GM21786 (cell line): Measurements from ENCODE around the gene RPS6KC1.
"Not testable (repeated sequence)": the region's sequence is repeated elsewhere in the genome, so short reads cannot be mapped to it uniquely, and the experiment has no call there.

Source experiments
- ATAC-seq: cut with Tn5 transposase; IDR thresholded peaks from one replicate; pipeline ENCODE4 v1.9.1; 2021; ENCODE audit not compliant: unreplicated experiment

RPS6KC1 gene

DNA sequence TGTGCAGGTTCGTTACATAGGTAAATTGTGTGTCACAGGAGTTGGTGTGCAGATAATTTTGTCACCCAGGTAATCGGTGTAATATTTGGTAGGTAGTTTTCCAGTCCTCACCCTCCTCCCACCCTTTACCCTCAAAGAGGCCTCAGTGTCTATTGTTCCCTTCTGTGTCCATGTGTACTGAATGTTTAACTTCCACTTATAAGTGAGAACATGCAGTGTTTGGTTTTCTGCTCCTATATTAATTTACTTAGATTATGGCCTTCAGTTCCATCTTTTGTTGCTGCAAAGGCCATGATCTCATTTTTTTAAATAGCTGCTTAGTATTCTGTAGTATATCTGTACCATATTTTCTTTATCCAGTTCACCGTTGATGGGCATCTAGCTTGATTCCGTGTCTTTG lies 87.3 kb downstream of the RPS6KC1 start:
- no peak for ATAC-seq

DNA sequence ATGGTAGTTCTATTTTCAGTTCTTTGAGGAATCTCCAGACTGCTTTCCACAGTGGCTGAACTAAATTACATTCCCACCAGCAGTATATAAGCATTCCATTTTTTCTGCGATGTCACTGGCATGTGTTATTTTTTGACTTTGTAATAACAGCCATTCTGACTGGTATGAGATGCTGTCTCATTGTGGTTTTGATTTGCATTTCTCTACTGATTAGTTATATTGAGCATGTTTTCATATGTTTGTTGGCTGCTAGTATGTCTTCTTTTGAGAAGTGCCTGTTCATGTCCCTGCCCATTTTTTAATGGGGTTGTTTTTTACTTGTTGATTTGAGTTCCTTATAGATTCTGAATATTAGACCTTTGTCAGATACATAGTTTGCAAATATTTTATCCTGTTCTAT lies 87.9 kb downstream of the RPS6KC1 start:
- no peak for ATAC-seq

DNA sequence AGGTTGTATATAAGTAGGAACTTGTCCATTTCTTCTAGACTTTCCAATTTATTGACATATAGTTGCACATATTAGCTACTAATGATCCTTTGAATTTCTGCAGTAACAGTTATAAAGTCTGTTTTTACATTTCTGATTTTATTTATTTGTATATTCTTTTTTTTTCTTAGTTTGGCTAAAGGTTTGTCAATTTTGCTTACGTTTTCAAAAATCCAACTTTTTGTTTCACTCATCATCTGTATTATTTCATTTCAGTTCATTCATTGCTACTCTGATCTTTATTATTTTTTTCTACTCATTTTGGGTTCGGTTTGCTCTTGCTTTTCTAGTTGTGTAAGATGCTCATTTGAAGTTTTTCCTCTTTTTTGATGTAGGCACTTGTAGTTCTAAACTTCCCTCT lies 97.9 kb downstream of the RPS6KC1 start:
- no peak for ATAC-seq

DNA sequence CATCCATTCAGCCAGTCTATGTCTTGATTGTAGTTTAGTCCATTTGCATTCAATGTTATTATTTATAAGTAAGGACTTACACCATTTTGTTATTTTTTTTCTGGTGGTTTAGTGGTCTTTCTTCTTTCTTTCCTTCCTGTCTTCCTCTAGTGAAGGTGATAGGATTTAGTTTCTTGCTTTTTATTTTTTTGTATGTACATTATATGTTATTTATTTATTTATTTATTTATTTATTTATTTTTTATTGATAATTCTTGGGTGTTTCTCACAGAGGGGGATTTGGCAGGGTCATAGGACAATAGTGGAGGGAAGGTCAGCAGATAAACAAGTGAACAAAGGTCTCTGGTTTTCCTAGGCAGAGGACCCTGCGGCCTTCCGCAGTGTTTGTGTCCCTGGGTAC lies 99.0 kb downstream of the RPS6KC1 start:
- ATAC-seq, result not testable (repeated sequence)

DNA sequence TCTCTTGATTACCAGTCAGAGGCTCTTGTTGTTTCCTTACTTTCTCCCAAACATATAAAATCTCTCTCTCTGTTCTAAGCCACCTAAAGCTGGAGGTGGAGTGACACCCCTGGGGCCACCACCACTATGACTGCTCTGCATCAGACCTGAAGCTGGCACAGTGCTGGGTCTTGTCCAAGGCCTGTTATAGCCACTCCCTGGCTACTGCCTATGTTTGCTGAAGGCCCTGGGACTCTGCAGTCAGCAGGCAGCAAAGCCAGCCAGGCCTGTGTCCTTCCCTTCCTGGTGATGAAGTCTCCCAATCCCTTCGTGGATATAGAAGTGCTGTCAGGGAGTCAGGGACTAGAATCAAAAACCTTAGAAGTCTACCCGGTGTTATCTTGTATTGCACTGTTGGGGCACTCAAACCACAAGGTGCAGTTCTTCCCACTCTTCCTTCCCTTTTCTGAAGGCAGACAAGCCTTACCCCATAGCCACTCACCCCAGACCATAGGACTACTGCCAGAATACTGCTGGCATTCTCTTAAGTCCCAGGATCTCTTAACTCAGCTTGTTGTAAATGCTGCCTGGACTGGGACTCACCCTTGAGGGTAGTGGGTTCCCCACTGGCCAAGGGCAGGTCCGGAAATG lies 103.1 kb downstream of the RPS6KC1 start:
- ATAC-seq, result no peak

DNA sequence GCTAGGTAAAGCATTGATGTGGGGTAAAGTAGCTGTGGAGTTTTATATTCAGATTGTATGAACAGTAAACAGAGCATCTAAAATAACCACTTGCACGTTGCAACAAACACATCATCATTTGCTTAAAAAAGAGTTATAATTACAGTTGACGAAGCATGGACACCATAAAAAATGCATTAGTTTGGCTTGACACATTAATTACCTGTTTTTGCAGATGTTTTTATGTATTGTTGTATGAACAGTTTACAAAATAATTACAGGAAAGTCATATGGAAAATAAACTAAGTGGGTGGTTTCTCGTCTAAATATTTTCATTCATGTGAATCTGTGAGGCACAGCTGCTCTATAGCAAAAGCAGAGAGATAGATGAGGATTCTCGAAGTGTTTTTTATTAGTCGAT lies 108.3 kb downstream of the RPS6KC1 start:
- no peak for ATAC-seq

DNA sequence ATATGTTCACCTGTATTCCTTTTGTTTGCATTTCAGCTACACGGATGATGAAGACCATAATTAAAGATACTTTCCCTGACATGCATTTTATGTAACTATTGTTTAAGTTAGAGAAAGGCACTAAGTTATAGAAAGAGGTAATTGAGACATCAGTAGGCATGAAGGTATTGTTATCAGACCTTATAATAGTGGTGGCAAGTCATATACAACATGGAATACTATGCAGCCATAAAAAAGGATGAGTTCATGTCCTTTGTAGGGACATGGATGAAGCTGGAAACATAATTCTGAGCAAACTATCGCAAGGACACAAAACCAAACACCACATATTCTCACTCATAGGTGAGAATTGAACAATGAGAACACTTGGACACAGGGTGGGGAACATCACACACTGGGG lies 109.4 kb downstream of the RPS6KC1 start:
- ATAC-seq, result not testable (repeated sequence)

DNA sequence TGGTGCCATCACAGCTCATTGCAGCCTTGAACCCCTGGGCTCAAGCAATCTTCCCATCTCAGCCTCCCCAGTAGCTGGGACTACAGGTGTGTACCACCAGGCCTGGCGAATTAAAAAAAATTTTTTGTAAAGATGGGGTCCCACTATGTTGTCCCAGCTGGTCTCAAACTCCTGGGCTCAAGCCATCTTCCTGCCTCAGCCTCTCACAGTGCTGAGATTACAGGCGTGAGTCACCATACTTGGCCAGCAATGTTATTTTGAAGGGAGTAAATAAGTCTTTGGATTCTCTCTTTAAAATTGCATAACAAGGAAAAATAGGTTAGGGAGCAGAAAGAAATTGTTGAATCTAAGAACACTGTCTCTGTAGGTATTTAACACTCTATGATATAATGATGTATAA lies 111.3 kb downstream of the RPS6KC1 start:
- no peak for ATAC-seq

DNA sequence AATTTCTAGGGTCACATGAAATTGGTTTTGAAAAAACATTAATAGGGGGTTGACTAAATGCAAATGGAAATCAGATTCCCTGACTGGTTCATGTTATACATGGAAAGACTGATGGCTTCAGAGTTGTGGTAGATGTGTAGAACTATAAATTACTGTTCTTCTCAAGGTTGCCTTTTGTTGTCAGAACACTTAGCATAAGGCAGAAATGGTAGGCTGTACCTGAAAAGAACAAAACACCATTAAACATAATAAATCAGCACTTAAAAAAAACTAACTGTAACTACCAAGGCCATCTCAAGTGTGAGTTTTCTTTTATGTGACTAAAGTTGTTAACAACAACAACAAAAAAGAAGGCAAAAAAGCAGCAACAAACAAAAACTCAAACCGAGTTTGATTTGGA lies 111.8 kb downstream of the RPS6KC1 start:
- no peak for ATAC-seq

DNA sequence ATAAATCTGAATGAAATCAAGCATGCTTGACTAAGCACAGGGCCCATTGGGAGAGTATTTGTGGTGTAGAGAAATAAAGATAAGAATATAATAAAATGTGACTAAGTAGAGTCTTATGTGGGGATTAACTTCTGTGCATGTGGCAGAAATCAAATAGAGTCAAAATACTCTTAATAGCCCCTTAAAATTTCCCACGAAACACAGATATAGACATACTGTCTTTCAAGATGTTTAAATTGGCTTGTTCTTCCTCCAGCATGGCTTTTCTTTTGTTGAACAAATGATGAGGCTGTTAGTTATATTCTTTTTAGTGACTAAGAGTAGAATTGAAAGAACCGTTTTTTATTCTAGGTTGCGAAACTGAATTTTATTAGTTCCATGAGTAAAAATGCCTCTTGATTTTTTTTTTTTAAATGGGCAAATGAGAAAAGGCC lies 112.3 kb downstream of the RPS6KC1 start:
- no peak for ATAC-seq

DNA sequence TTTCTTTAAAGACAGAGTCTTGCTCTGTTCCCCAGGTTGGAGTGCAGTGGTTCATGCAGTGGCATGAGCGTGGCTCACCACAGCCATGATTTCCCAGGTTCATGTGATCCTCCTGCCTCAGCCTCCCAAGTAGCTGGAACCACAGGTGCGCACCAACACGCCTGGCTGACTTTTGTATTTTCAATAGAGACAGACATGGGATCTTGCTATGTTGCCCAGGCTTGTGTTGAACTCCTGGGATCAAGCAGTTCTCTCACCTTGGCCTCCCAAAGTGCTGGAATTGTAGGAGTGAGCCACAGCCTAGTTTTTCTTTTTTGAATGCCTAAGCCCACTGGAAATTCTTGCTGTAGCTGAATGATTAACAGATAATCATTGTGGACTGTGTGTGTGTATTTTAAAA lies 113.5 kb downstream of the RPS6KC1 start:
- no peak for ATAC-seq

DNA sequence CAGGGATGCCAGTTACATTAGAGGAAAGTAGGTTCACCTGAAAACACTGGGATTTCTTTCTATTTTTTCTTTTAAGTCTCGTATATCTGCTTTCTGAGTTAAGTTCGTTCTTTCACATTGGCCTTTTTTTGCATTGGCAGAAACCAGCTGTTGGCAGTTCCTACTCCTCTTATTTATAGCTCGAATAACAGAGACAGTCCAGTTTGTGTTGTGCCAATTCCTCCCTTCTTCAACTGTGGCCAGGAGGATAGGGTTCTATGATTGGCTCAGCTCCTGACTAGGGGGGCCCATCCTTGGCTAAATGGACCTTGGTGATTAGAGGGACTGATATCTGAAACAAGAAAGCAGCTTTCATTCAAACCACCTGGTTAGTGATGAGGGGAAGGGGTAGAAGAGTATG lies 115.8 kb downstream of the RPS6KC1 start:
- ATAC-seq, result no peak

DNA sequence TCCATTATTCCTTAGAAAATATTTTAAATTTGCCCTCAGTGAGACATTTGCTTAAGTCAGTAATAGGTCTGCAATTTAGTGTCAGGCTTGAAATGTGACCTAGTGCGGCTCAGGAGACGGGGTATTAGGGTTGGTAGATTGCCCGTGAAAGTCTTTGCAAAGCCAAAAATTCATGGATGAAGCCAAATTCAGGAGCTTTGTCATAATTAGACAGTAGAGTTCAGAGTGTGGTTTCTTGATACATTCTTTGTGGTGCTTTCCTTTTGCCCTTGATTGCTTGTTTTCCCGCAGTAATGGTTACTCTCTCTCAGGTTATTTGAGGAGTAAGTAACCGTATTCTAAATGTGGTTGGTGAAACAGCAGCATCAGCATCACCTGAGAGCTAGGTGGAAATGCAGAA lies 120.7 kb downstream of the RPS6KC1 start:
- ATAC-seq, result no peak

DNA sequence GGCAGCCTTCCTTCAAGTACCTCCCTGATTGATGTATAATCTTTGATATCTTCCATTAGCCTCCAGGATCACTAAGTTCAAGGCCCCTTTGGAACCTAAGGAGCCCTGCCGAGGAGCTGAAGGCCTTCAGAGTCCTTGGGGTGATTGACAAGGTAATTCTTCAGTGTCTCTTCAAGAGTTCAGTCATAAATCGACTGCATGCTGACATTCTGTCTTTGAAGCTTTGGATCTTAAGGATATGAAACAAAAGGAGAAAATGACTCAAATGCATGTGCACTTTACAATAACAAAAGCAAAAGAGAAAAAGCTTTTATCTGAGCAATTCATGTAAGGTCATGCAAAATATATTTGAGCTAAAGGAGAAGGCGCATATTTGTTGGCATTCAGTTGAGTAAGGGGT lies 125.3 kb downstream of the RPS6KC1 start:
- ATAC-seq, result no peak

DNA sequence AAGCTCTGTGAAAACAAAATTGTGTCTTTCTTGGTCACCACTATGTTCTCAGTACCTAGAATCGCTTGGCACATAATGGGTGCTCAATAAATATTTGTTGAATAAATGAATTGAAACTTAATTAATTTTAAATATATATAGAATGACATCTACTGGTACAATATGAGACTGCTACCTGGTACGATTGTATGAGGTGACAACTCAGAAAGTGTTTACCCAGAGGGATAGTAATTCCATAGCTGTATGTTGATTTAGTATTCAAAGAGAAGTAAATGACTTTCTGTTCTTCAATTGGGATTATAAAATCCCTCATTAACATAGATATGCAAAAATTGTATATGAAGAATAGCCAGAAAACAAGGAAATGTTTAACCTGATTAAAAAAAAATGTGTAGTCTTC lies 128.7 kb downstream of the RPS6KC1 start:
- ATAC-seq, result no peak

DNA sequence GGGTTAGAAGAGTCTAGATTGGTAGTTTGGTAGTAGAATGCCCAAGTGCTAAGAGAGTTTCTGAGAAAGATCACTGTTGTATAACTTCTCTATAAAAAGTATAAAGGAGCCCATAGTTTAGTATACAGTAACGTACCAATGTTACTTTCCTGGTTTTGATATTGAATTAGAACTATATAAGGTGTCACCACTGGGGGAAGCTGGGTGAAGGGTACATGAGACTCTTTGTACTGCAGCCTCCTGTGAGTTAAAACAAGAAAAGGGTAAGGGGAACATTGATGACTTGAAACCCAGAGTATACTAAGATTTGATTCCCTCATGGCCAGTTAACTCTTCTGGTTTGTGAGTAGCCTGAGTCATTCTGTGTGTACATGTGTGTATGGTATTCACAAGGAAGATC lies 129.8 kb downstream of the RPS6KC1 start:
- no peak for ATAC-seq

DNA sequence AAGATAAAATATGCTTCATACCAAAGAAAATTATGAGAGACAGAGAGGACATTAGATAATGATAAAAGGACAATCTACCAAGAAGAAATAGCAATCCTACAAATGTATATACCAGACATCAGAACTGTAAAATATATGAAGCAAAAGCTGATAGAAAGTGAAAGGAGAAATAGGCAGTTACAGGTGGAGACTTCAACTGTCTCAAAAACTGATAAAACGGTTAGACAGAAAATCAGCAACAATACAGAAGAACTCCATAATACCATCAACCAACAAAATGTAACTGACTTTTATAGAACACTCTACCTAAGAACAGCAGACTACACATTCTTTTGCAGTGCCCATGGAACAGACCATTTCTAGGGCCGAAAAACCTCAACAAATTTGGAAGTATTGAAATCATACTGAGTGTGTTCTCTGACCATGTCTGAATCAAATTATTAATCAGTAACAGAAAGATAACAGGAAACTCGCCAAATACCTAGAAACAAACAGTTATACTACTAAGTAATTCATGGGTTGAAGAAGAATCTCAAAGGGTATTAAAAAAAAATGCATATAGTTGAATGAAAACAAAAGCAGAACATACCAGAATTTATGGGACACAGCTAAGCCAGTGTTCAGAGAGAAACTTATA lies 132.1 kb downstream of the RPS6KC1 start:
- no peak for ATAC-seq

DNA sequence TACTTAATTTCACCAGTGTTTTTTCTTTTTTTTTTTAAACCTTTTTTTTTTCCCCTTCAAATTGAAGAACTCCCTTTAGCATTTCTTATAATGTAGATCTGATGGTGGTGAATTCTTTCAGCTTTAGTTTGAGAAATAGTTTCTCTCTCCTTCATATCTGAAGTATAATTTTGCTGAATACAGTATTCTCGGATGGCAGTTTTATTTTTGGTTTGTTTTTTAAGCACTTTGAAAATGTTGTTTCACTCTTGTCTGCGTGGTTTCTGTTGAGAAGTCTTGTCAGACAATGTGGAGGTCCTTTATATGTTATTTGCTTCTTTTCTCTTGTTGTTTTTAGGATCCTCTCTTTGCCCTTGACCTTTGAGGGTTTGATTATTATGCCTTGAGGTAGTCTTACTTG lies 135.1 kb downstream of the RPS6KC1 start:
- ATAC-seq, result no peak

DNA sequence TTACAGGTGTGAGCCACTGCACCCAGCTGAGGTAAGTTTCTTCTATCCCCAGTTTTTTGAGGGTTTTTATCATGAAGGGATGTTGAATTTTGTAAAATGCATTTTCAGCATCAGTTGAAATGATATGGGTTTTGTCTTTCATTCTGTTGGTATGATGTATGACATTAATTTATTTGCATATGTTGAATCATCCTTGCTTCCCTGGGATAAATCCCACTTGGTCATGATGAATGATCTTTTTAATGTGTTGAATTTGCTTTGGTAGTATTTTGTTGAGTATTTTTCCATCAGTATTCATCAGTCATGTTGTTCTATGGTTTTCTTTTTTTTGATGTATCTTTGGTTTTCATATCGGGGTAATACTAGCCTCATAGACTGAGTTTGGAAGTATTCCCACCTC lies 141.0 kb downstream of the RPS6KC1 start:
- no peak for ATAC-seq

DNA sequence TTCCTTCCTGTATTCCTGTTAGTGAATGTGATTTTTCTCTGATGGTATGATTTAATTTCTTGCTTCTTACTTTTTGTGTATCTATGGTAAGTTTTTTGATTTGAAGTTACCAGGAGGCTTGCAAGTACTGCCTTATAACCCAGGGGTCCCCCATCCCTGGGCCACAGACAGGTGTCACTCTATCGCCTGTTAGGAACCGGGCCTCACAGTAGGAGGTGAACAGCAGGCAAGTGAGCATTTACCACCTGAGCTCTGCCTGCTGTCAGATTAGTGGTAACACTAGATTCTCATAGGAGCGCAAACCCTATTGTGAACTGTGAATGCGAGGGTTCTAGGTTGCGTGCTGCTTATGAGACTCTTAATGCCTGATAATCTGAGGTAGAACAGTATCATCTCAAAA lies 143.3 kb downstream of the RPS6KC1 start:
- no peak for ATAC-seq

DNA sequence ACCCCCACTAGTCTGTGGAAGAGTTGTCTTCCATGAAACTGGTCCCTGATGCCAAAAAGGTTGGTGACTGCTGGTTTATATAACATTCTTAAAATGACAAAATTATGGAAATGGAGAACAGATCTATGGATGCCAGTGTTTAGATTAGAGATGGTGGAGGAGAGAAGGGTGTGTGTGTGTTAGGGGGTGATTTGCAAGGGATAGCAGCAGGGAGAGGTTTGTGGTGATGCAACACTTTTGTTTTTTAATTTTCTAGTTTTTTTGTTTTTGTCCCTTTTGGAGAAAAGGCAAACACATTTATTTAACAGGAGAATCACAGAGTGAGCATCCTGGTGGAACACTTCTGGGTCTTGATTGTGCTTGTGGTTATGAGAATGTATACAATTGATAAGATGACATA lies 143.8 kb downstream of the RPS6KC1 start:
- ATAC-seq, result no peak

DNA sequence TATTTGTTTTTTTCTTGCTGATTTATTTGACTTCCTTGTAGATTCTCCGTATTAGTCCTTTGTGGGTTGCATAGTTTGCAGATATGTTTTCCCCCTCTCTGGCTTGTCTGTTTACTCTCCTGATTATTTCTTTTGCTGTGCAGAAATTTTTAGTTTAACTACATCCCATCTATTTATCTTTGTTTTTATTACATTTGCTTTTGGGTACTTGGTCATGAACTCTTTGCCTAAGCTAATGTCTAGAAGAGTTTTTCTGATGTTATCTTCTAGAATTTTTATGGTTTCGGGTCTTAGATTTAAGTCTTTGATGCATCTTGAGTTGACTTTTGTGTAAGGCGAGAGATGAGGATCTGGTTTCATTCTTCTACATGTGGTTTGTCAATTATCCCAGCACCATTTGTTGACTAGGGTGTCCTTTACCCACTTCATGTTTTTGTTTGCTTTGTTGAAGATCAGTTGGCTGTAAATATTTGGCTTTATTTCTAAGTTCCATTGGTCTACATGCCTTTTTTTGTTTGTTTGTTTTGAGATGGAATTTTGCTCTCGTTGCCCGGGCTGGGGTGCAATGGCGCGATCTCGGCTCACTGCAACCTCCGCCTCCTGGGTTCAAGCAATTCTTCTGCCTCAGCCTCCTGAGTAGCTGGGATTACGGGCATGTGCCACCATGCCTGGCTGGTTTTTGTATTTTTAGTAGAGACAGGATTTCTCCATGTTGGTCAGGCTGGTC lies 145.4 kb downstream of the RPS6KC1 start:
- ATAC-seq, result not testable (repeated sequence)
